A673 (cell line): Measurements from ENCODE around the gene RNFT2. TPM values are rescaled to one million over a fixed set of nuclear protein-coding genes. Genes with fewer than 3 reads are reported as not detected.

ENCODE experiments used
- BruUV-seq: library from RNA; stranded (reverse); fragments of 400-500 nt; replicated peaks from 2 replicates; lab custom pipeline; 2021; lab: Mats Ljungman, UMichigan
- CTCF ChIA-PET: fragments of 300-600 bp; sonication (Branson Sonifier 250); formaldehyde crosslinking; loops from one replicate; lab custom pipeline; 2022; ENCODE audit warnings: antibody characterized with exemption; lab: Charles Lee
- POLR2A ChIA-PET: fragments of 300-600 bp; sonication (Branson Sonifier 250); formaldehyde crosslinking; loops from one replicate; lab custom pipeline; 2022; ENCODE audit warnings: antibody characterized with exemption; ENCODE audit not compliant: low non-redundant PET; lab: Charles Lee
- DNase-seq: peaks from one replicate; pipeline ENCODE4 v3.0.0-alpha.2; 2015; ENCODE audit warnings: low spot score
- H3K27ac ChIP-seq: fragments of 200-600 bp; sonication (generic); 2 replicates; pipeline ENCODE4 v1.5.1; 2016; ENCODE audit warnings: mixed run types, low read depth, mild to moderate bottlenecking, mixed read lengths, antibody characterized with exemption, low read length; ENCODE audit not compliant: poor library complexity, severe bottlenecking
- H3K27me3 ChIP-seq: fragments of 200-600 bp; sonication (generic); replicated peaks from 2 replicates; pipeline ENCODE4 v1.6.1; 2017; ENCODE audit warnings: mixed run types, low read depth, mild to moderate bottlenecking, mixed read lengths, antibody characterized with exemption, low read length; ENCODE audit not compliant: insufficient read depth, poor library complexity
- H3K36me3 ChIP-seq: fragments of 200-600 bp; sonication (generic); 2 replicates; pipeline ENCODE4 v1.6.1; 2016; ENCODE audit warnings: mixed run types, mild to moderate bottlenecking, mixed read lengths, antibody characterized with exemption, low read length; ENCODE audit not compliant: insufficient read depth, poor library complexity, severe bottlenecking
- H3K4me1 ChIP-seq: fragments of 200-600 bp; sonication (generic); 2 replicates; pipeline ENCODE4 v1.6.1; 2017; ENCODE audit warnings: mixed run types, mild to moderate bottlenecking, mixed read lengths, antibody characterized with exemption, low read length; ENCODE audit not compliant: insufficient read depth, poor library complexity, severe bottlenecking
- H3K4me3 ChIP-seq: fragments of 200-600 bp; sonication (generic); 2 replicates; pipeline ENCODE4 v1.5.1; 2016; ENCODE audit warnings: low read depth, mixed run types, mild to moderate bottlenecking, mixed read lengths, low read length; ENCODE audit not compliant: poor library complexity, severe bottlenecking
- H3K9me3 ChIP-seq: fragments of 200-600 bp; sonication (generic); 2 replicates; pipeline ENCODE4 v1.6.1; 2016; ENCODE audit warnings: mixed run types, low read depth, mild to moderate bottlenecking, mixed read lengths, antibody characterized with exemption, low read length; ENCODE audit not compliant: poor library complexity, severe bottlenecking
- CTCF ChIP-seq: fragments of 300-800, 200-600 bp; sonication (generic); conservative IDR thresholded peaks from 2 replicates; pipeline ENCODE4 v1.5.1; 2017; ENCODE audit warnings: low read depth, mild to moderate bottlenecking, antibody characterized with exemption, low read length, moderate library complexity, mixed read lengths
- EZH2 ChIP-seq: fragments of 200-600 bp; sonication (generic); IDR thresholded peaks from 2 replicates; pipeline ENCODE4 v1.6.1; 2017; ENCODE audit warnings: borderline replicate concordance, low read depth, mild to moderate bottlenecking, mixed read lengths, antibody characterized with exemption, low read length; ENCODE audit not compliant: poor library complexity, severe bottlenecking
- intact Hi-C: fragments of 100-400 bp; cut with micrococcal nuclease; formaldehyde crosslinking; loops from one replicate; pipeline ENCODE4 v1.10.0; 2022; ENCODE audit not compliant: unreplicated experiment
- total RNA-seq: library from RNA; stranded (reverse); gene quantifications from 2 replicates; pipeline ENCODE4 v1.2.3, GENCODE V29; 2021

RNFT2 gene
- total RNA-seq, 1 experiment from 2014 or later = 36.4 TPM

GRCh38 chr12:116790066-116790465, 52.0 kb downstream of the RNFT2 start:
- H3K9me3 ChIP-seq = no peaks in the 10 kb centered on the region
- H3K4me3 ChIP-seq = no peak overlapping the region
- ChIA-PET POLR2A (no interaction called here), CTCF (no interaction called here)
- intact Hi-C loops = no loop called here
- BruUV-seq = no TSS peak
- TF ChIP-seq EZH2 = no peak
- no peak for TF ChIP-seq CTCF
- no peaks in the 10 kb centered on the region for H3K27me3 ChIP-seq
- H3K27ac ChIP-seq = no peak overlapping the region
- no peaks in the 10 kb centered on the region for H3K36me3 ChIP-seq
- no peaks in the 10 kb centered on the region for H3K4me1 ChIP-seq
- DNase-seq = no peak

GRCh38 chr12:116792403-116792802, 54.3 kb downstream of the RNFT2 start:
- H3K27me3 ChIP-seq = no peaks in the 10 kb centered on the region
- intact Hi-C loops = no loop called here
- H3K4me3 ChIP-seq = no peak overlapping the region
- H3K9me3 ChIP-seq = no peaks in the 10 kb centered on the region
- TF ChIP-seq EZH2 (no peak), CTCF (no peak)
- no peaks in the 10 kb centered on the region for H3K4me1 ChIP-seq
- BruUV-seq = no TSS peak
- ChIA-PET POLR2A (no interaction called here), CTCF (no interaction called here)
- no peak for DNase-seq
- H3K27ac ChIP-seq = no peak overlapping the region
- no peaks in the 10 kb centered on the region for H3K36me3 ChIP-seq

GRCh38 chr12:116794725-116795124, 56.6 kb downstream of the RNFT2 start:
- ChIA-PET CTCF (no interaction called here), POLR2A (no interaction called here)
- no peaks in the 10 kb centered on the region for H3K4me1 ChIP-seq
- intact Hi-C loops = no loop called here
- no peaks in the 10 kb centered on the region for H3K36me3 ChIP-seq
- no peaks in the 10 kb centered on the region for H3K27me3 ChIP-seq
- no peak for DNase-seq
- H3K9me3 ChIP-seq = no peaks in the 10 kb centered on the region
- no peak overlapping the region for H3K27ac ChIP-seq
- no peak for TF ChIP-seq CTCF
- no peak for TF ChIP-seq EZH2
- no peak overlapping the region for H3K4me3 ChIP-seq
- no TSS peak for BruUV-seq
